Thyroid gland (tissue), 4 donors: ENCODE data around the gene BEST4.

ENCODE experiments used
- CTCF ChIP-seq, 6 experiments: fragments of 200-600 bp in 3 of 6; fragments of 450-650 bp in 3 of 6; sonication (generic) in 3 of 6; IDR thresholded peaks; one replicate each; pipeline ENCODE4 v1.5.1; 2016 to 2019; ENCODE audit warnings: antibody characterized with exemption in 6 of 6, mild to moderate bottlenecking in 2 of 6, inconsistent platforms in 1 of 6, moderate library complexity in 1 of 6
- POLR2A ChIP-seq, 2 donors: fragments of 450-650 bp; IDR thresholded peaks; one replicate each; pipeline ENCODE4 v1.6.1; 2017; ENCODE audit warnings: antibody characterized with exemption in 2 of 2, mild to moderate bottlenecking in 2 of 2, moderate library complexity in 1 of 2

- TF ChIP-seq CTCF (IDR thresholded peaks at IDR 0.05) (no peak), POLR2A (IDR thresholded peaks at IDR 0.05) (no peak)
Measured at GRCh38 chr1:44806025-44806703, 18.2 kb upstream of the BEST4 start.
